Measurements from ENCODE around the gene SMIM33. TPM values are rescaled to one million over a fixed set of nuclear protein-coding genes. Genes with fewer than 3 reads are reported as not detected.
"Not testable (repeated sequence)": the region's sequence is repeated elsewhere in the genome, so short reads cannot be mapped to it uniquely, and the experiment has no call there.

SMIM33 gene
- total RNA-seq, 4 donors from 2014 or later = not detected

DNA sequence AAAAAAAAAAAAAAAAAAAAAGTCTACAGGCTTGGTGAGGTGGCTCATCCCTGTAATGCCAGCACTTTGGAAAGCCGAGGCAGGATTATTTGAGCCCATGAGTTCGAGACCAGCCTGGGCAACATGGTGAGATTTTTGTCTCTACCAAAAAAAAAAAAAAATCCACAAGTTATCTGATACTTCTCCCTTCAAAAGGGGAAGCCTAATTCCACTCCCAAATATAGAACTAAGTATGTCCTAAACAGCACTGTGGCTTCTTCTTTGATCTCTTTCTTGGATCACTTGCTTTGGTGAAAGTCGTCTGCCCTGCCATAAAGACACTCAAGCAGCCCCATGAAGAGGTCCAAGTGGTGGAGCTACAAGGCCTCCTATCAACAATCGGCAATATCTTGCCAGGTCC, 30.6 kb downstream of the SMIM33 start:
- H3K4me1 ChIP-seq = peaks cover 0 to under 1% (median 0%) of the 10 kb centered on the region in 3 donors
- H3K4me3 ChIP-seq = no peak overlapping the region
- TF ChIP-seq, protein P1, sequence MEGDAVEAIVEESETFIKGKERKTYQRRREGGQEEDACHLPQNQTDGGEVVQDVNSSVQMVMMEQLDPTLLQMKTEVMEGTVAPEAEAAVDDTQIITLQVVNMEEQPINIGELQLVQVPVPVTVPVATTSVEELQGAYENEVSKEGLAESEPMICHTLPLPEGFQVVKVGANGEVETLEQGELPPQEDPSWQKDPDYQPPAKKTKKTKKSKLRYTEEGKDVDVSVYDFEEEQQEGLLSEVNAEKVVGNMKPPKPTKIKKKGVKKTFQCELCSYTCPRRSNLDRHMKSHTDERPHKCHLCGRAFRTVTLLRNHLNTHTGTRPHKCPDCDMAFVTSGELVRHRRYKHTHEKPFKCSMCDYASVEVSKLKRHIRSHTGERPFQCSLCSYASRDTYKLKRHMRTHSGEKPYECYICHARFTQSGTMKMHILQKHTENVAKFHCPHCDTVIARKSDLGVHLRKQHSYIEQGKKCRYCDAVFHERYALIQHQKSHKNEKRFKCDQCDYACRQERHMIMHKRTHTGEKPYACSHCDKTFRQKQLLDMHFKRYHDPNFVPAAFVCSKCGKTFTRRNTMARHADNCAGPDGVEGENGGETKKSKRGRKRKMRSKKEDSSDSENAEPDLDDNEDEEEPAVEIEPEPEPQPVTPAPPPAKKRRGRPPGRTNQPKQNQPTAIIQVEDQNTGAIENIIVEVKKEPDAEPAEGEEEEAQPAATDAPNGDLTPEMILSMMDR (IDR thresholded peaks at IDR 0.05) = no peak
- no peak for TF ChIP-seq POLR2A (IDR thresholded peaks at IDR 0.05)
- H3K36me3 ChIP-seq = no peaks in the 10 kb centered on the region
- H3K9me3 ChIP-seq = no peaks in the 10 kb centered on the region
- intact Hi-C loops (cut with DNase I) = no loop called here
- H3K27ac ChIP-seq = no peak overlapping the region
- no peak for DNase-seq
- 84 to 85% methylated on average over 4 of the region's 4 CpGs for WGBS, 2 donors
- no peaks in the 10 kb centered on the region for H3K27me3 ChIP-seq

DNA sequence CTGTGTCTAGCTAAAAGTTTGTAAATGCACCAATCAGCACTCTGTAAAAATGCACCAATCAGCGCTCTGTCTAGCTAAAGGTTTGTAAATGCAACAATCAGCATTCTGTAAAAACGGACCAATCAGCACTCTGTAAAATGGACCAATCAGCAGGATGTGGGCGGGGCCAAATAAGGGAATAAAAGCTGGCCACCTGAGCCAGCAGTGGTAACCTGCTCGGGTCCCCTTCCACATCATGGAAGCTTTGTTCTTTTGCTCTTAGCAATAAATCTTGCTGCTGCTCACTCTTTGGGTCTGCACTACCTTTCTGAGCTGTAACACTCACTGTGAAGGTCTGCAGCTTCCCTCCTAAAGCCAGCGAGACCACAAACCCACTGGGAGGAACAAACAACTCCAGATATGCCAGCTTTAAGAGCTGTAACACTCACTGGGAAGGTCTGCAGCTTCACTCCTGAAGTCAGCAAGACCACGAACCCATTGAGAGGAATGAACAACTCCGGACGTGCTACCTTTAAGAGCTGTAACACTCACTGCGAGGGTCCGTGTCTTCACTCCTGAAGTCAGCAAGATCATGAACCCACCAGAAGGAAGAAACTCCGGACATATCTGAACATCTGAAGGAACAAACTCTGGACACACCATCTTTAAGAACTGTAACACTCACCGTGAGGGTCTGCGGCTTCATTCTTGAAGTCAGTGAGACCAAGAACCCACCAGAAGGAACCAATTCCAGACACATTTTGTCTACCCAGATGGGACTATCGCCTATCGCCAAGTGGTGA, 32.4 kb downstream of the SMIM33 start:
- H3K27me3 ChIP-seq; DNase-seq; intact Hi-C loops (cut with DNase I); H3K4me3 ChIP-seq; H3K36me3 ChIP-seq; H3K9me3 ChIP-seq; H3K4me1 ChIP-seq; H3K27ac ChIP-seq: not testable (repeated sequence)
- WGBS, 2 donors = 85 to 93% methylated on average over 13 to 14 of the region's 15 CpGs

DNA sequence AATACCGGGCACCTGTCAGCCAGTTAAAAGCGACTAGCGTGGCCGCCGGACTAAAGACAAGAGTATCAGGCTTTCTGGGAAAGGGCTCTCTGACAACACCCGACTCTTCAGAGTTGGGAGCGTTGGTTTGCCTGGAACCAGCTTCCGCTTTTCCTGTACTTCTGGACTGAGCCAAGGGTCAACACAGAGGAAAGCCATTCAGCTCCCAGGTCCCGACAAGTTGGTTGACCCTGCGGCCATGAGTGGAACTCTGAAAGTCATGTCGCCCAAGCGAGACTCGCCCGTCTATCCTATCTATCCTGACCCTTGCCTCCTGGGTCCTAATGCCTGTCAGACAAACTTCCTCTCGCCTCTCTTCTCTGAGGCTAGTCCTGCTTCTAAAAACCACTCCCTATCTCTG, 33.1 kb downstream of the SMIM33 start:
- H3K4me3 ChIP-seq; H3K27ac ChIP-seq; H3K27me3 ChIP-seq; H3K4me1 ChIP-seq; H3K36me3 ChIP-seq; H3K9me3 ChIP-seq; intact Hi-C loops (cut with DNase I); DNase-seq: not testable (repeated sequence)
- WGBS, 2 donors = 82 to 90% methylated on average over 14 to 15 of the region's 15 CpGs

DNA sequence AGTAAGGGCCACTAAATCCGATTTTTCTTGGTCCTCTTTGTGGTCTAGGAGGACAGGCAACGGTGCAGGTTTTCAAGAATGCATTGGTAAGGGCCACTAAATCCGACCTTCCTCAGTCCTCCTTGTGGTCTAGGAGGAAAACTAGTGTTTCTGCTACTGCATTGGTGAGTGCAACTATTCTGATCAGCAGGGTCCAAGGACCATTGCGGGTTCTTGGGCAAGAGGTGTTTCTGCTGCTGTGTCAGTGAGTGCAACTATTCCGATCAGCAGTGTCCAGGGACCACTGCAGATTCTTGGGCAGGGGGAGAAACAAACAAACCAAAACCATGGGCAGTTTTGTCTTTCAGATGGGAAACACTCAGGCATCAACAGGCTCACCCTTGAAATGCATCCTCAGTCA, 33.9 kb downstream of the SMIM33 start:
- H3K27me3 ChIP-seq; H3K9me3 ChIP-seq; intact Hi-C loops (cut with DNase I); H3K4me3 ChIP-seq; H3K36me3 ChIP-seq; H3K4me1 ChIP-seq; DNase-seq; H3K27ac ChIP-seq: not testable (repeated sequence)
- 91 to 94% methylated on average over 2 to 5 of the region's 5 CpGs for WGBS, 2 donors

DNA sequence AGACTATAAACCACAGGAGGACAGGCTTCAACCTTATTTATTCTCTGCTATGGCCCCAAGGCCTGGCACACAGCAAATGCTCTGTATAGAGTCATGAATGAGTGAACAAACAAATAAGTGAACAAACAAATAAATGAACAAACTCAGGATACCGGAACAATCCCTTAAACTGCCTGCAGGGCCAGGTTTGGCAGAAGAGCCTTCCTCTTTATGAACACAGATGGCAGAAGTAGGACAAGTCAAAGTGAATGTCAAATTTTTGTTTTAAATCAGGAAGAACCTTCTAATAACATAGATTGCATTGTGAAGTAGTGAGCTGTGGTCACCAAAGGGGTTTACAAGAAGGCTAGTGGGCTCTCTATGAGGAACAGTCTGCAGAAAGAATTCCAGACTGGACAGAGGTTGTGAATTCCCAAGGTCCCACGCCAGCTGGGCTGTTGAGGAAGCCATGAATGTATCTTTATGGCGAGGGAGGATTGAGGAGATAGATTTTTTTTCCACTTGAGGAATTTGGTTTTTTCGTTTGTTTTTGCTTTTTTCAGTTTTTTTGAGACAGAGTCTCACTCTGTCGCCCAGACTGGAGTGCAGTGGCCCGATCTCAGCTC, 42.1 kb downstream of the SMIM33 start:
- Histone ChIP-seq H3K4me3 (no peak overlapping the region), H3K27me3 (no peaks in the 10 kb centered on the region), H3K9me3 (no peaks in the 10 kb centered on the region), H3K4me1 (peaks cover 11 to 34% (median 12%) of the 10 kb centered on the region in 3 donors), H3K27ac (no peak overlapping the region), H3K36me3 (no peaks in the 10 kb centered on the region)
- WGBS, 2 donors = 79 to 81% methylated on average over 6 of the region's 6 CpGs
- intact Hi-C loops (cut with DNase I) = loop anchor here (5.0 kb wide), 1 partner anchor 91 kb away; no protein-coding TSS in a partner anchor
- DNase-seq = no peak
- no peak for TF ChIP-seq POLR2A (IDR thresholded peaks at IDR 0.05)
- TF ChIP-seq, protein P1 (IDR thresholded peaks at IDR 0.05) = no peak

DNA sequence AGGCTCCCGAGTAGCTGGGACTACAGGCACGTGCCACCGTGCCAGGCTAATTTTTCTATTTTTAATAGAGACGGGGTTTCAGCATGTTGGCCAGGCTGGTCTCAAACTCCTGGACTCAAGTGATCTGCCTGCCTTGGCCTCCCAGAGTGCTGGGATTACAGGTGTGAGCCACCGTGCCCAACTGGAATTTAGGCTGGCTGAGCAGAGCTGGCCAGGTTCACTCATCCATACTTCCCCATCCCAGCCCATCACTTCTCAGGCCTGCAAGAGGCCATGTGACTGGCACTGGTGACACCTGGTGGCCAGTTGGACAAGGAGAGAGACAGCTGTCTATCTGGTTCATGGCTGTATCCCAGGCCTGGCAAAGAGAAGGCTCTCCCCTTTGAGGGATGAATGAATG, 42.6 kb downstream of the SMIM33 start:
- intact Hi-C loops (cut with DNase I) = loop anchor here (5.0 kb wide), 1 partner anchor 91 kb away; no protein-coding TSS in a partner anchor
- not testable (repeated sequence) for H3K4me3 ChIP-seq, H3K36me3 ChIP-seq, DNase-seq, H3K27me3 ChIP-seq, H3K9me3 ChIP-seq, H3K27ac ChIP-seq
- TF ChIP-seq, protein P1 (IDR thresholded peaks at IDR 0.05) = peak; percentile 45 to 87 (median 76)
- peaks cover 11 to 39% (median 16%) of the 10 kb centered on the region in 3 donors for H3K4me1 ChIP-seq
- WGBS, 2 donors = 81 to 94% methylated on average over 4 of the region's 5 CpGs
